ENCODE measurements around the gene ZP2. TPM values are rescaled to one million over a fixed set of nuclear protein-coding genes. Genes with fewer than 3 reads are reported as not detected.
A peak's percentile ranks its signal among the peaks of the same experiment; 100 is the strongest.
"Not testable (repeated sequence)": the region's sequence is repeated elsewhere in the genome, so short reads cannot be mapped to it uniquely, and the experiment has no call there.

The ZP2 gene
- total RNA-seq, 4 donors from 2014 or later: 0.27 TPM; not detected in 3

DNA sequence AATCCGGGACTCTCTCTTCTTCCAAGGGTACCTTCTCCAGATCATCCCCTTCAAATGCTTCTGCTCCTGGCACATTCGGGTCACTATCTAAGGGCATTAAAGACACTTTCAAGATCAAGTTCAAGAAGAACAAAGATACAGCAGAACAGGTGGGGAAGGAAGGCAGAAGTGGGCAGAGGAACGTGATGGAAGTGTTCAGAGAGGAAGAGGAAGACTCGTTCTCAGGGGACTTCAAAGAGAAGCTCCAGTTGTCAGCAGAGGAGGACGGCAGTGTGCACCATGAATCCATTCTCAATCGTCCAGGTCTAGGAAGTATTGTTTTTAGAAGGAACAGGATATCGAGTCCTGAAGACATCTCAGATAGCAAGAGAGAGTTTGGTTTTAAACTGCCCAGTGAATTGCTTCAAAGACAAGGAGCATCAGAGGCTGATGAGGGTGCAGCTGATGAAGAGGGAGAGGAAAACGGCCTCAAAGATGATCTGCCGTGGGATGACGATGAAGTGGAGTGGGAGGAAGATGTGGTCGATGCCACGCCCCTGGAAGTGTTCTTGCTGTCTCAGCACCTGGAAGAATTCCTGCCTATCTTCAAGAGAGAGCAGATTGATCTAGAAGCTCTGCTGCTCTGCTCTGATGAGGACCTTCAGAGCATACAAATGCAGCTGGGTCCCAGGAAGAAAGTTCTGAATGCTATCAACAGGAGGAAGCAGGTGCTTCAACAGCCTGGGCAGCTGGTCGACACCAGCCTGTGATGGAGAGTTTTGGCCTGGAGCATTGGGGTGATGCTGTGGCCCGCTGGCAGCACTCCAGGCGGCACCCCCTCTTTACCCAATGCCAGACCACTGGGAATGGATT is 38.9 kb upstream of the ZP2 start:
- no peak overlapping the region for H3K27ac ChIP-seq
- H3K4me1 ChIP-seq: peaks cover 0 to 23% (median 9%) of the 10 kb centered on the region in 4 donors
- no peak overlapping the region for H3K4me3 ChIP-seq
- no peaks in the 10 kb centered on the region for H3K27me3 ChIP-seq
- no peaks in the 10 kb centered on the region for H3K9me3 ChIP-seq
- H3K36me3 ChIP-seq: no peaks in the 10 kb centered on the region
- DNase-seq: no peak
- WGBS, 2 donors (ENCODE audit: low coverage in 1 of 2): 76 to 90% methylated on average over 7 to 15 of the region's 15 CpGs
- TF ChIP-seq, protein P1, sequence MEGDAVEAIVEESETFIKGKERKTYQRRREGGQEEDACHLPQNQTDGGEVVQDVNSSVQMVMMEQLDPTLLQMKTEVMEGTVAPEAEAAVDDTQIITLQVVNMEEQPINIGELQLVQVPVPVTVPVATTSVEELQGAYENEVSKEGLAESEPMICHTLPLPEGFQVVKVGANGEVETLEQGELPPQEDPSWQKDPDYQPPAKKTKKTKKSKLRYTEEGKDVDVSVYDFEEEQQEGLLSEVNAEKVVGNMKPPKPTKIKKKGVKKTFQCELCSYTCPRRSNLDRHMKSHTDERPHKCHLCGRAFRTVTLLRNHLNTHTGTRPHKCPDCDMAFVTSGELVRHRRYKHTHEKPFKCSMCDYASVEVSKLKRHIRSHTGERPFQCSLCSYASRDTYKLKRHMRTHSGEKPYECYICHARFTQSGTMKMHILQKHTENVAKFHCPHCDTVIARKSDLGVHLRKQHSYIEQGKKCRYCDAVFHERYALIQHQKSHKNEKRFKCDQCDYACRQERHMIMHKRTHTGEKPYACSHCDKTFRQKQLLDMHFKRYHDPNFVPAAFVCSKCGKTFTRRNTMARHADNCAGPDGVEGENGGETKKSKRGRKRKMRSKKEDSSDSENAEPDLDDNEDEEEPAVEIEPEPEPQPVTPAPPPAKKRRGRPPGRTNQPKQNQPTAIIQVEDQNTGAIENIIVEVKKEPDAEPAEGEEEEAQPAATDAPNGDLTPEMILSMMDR (IDR thresholded peaks at IDR 0.05): no peak
- TF ChIP-seq POLR2A (IDR thresholded peaks at IDR 0.05) (no peak), POLR2AphosphoS5 (IDR thresholded peaks at IDR 0.05) (no peak), EP300 (IDR thresholded peaks at IDR 0.05; ENCODE audit: low read depth) (no peak)
- in situ Hi-C loops (cut with MboI; ENCODE audit: low pct_ligation_motif_present in 1 of 4, low pct_unique_long_range_greater_than_20kb in 1 of 4, low sequenced_read_pairs in 3 of 4) (no loop called here), intact Hi-C loops (cut with DNase I; ENCODE audit: low total_unique reads) (no loop called here)

DNA sequence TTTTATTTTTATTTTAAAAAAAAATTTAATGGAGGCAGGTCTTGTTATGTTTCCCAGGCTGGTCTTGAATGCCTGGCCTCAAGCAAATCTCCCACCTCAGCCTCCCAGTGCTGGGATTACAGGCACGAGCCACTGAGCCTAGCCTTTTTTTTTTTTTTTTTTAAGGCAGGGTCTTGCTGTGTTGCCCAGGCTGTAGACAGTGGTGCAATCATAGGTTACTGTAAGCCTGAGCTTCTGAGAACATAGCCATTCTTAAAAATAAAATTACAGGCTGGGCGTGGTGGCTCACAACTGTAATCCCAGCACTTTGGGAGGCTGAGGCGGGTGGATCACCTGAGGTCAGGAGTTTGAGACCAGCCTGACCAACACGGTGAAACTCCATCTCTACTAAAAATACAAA is 36.8 kb upstream of the ZP2 start:
- H3K36me3 ChIP-seq; in situ Hi-C loops (cut with MboI; ENCODE audit: low pct_ligation_motif_present in 1 of 4, low pct_unique_long_range_greater_than_20kb in 1 of 4, low sequenced_read_pairs in 3 of 4); H3K9me3 ChIP-seq; H3K4me3 ChIP-seq; DNase-seq; H3K27ac ChIP-seq; intact Hi-C loops (cut with DNase I; ENCODE audit: low total_unique reads); H3K27me3 ChIP-seq: not testable (repeated sequence)
- WGBS, 2 donors (ENCODE audit: low coverage in 1 of 2): 78 to 85% methylated on average over 2 to 4 of the region's 4 CpGs
- peaks cover 0 to 33% (median 11%) of the 10 kb centered on the region in 4 donors for H3K4me1 ChIP-seq

DNA sequence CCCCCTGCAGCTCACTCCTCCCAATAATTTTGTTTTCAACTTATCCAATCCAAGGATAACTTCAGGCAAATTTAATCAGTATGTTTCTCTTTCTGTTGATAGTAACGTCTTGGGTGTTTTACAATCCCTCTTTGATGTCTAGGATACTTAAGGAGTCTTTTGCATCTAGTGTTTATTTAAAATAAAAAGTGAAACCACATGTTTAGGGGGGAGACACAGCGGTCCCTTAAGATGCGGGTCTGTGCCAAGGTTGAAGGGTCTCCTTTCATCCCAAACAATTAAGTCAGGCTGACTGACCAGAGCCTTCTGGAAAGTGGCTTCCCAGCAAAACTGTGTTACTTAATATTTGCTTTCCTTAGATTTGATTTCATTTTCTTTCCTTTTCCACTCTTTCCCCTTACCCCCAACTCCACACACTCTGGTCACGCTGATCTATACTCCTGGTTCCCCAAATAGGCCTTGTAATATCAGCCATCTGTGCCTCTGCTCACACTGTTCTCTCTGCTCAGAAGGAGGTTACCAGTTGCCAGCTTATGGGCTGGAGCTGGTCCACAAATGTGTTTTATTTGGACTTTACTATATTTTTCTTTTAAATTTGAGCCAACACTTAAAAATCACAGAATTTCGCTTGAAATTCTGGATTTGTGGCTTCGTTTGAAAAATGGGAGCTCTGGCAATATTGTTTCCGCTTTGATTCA is 33.3 kb upstream of the ZP2 start:
- peaks cover 0 to 33% (median 11%) of the 10 kb centered on the region in 4 donors for H3K4me1 ChIP-seq
- in situ Hi-C loops (cut with MboI; ENCODE audit: low pct_ligation_motif_present in 1 of 4, low pct_unique_long_range_greater_than_20kb in 1 of 4, low sequenced_read_pairs in 3 of 4): no loop called here
- no peaks in the 10 kb centered on the region for H3K36me3 ChIP-seq
- H3K27ac ChIP-seq: peak overlapping the region in 2 of 4 donors; percentile 3
- peaks cover 3% of the 10 kb centered on the region for H3K27me3 ChIP-seq
- intact Hi-C loops (cut with DNase I; ENCODE audit: low total_unique reads): no loop called here
- TF ChIP-seq, protein P1 (IDR thresholded peaks at IDR 0.05): no peak
- no peak for TF ChIP-seq POLR2AphosphoS5 (IDR thresholded peaks at IDR 0.05)
- TF ChIP-seq EP300 (IDR thresholded peaks at IDR 0.05; ENCODE audit: low read depth): no peak
- no peak for TF ChIP-seq POLR2A (IDR thresholded peaks at IDR 0.05)
- H3K9me3 ChIP-seq: no peaks in the 10 kb centered on the region
- whole genome bisulfite sequencing, 2 donors (ENCODE audit: low coverage in 1 of 2): 52 to 60% methylated on average over 7 of the region's 7 CpGs
- DNase-seq: no peak
- no peak overlapping the region for H3K4me3 ChIP-seq

DNA sequence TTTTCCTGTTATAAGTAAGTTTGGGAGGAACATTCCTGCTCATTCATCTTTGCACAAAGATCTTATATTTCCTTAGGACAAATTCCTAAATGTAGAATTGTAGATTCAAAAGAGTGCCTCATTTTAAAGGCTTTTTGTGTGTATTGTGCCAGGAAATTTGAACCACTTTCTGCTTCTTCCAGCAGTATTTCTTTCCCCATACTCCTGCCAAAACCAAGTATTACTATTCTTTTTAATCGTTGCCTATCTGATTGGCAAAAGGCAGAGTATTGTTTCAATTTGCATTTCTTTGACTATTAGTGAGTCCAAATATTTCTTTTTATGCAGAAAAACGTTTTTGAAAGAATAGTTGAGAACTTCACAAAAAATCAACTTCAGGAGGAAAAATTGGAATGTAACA is 31.4 kb upstream of the ZP2 start:
- TF ChIP-seq POLR2AphosphoS5 (IDR thresholded peaks at IDR 0.05): no peak
- no peak for TF ChIP-seq EP300 (IDR thresholded peaks at IDR 0.05; ENCODE audit: low read depth)
- TF ChIP-seq, protein P1 (IDR thresholded peaks at IDR 0.05): no peak
- no peak for TF ChIP-seq POLR2A (IDR thresholded peaks at IDR 0.05)
- intact Hi-C loops (cut with DNase I; ENCODE audit: low total_unique reads): no loop called here
- peaks cover 3% of the 10 kb centered on the region for H3K27me3 ChIP-seq
- in situ Hi-C loops (cut with MboI; ENCODE audit: low pct_ligation_motif_present in 1 of 4, low pct_unique_long_range_greater_than_20kb in 1 of 4, low sequenced_read_pairs in 3 of 4): no loop called here
- no peaks in the 10 kb centered on the region for H3K36me3 ChIP-seq
- 41 to 42% methylated on average over 2 of the region's 2 CpGs for WGBS, 2 donors (ENCODE audit: low coverage in 1 of 2)
- no peak overlapping the region for H3K27ac ChIP-seq
- H3K4me3 ChIP-seq: no peak overlapping the region
- no peaks in the 10 kb centered on the region for H3K9me3 ChIP-seq
- H3K4me1 ChIP-seq: peaks cover 0 to 44% (median 12%) of the 10 kb centered on the region in 4 donors
- DNase-seq: no peak

Data from transverse colon (tissue), 4 donors.